Mesendoderm (in vitro differentiated cells): ENCODE data around the gene METTL4.
"Not testable (repeated sequence)": the region's sequence is repeated elsewhere in the genome, so short reads cannot be mapped to it uniquely, and the experiment has no call there.

Source experiments
- DNase-seq: peaks from one replicate; pipeline ENCODE4 v3.0.0; 2013
- H2AK5ac ChIP-seq: 2 replicates; pipeline ENCODE4 v1.6.1; 2013; ENCODE audit warnings: low read length, inconsistent platforms
- H2BK120ac ChIP-seq: 2 replicates; pipeline ENCODE4 v1.6.1; 2013; ENCODE audit warnings: low read depth, mild to moderate bottlenecking, low read length, moderate library complexity, mixed read lengths
- H2BK15ac ChIP-seq: replicated peaks from 2 replicates; pipeline ENCODE4 v1.6.1; 2013; ENCODE audit warnings: low read depth, mild to moderate bottlenecking, moderate library complexity
- H2BK5ac ChIP-seq: 2 replicates; pipeline ENCODE4 v1.6.1; 2013; ENCODE audit warnings: low read length, inconsistent platforms
- H3K18ac ChIP-seq: 2 replicates; pipeline ENCODE4 v1.6.1; 2013; ENCODE audit warnings: mild to moderate bottlenecking, low read length, mixed read lengths
- H3K23ac ChIP-seq: one replicate; pipeline ENCODE4 v1.6.1; 2013; ENCODE audit warnings: low read length
- H3K27ac ChIP-seq: 2 replicates; pipeline ENCODE4 v1.5.1; 2013; ENCODE audit warnings: low read depth, mild to moderate bottlenecking, inconsistent platforms, low read length, moderate library complexity
- H3K27me3 ChIP-seq: 2 replicates; pipeline ENCODE4 v1.6.1; 2013; ENCODE audit warnings: low read length, control low read depth, mild to moderate bottlenecking, inconsistent platforms; ENCODE audit not compliant: insufficient read depth, poor library complexity
- H3K36me3 ChIP-seq: 2 replicates; pipeline ENCODE4 v1.6.1; 2013; ENCODE audit warnings: low read length, inconsistent platforms; ENCODE audit not compliant: control insufficient read depth, insufficient read depth
- H3K4ac ChIP-seq: one replicate; pipeline ENCODE4 v1.6.1; 2013; ENCODE audit warnings: low read depth, mild to moderate bottlenecking, low read length, moderate library complexity
- H3K4me1 ChIP-seq: 2 replicates; pipeline ENCODE4 v1.6.1; 2013; ENCODE audit warnings: low read depth, low read length, inconsistent platforms; ENCODE audit not compliant: control insufficient read depth
- H3K4me2 ChIP-seq: 2 replicates; pipeline ENCODE4 v1.6.1; 2013; ENCODE audit warnings: low read length
- H3K4me3 ChIP-seq: 2 replicates; pipeline ENCODE4 v1.5.1; 2013; ENCODE audit warnings: mild to moderate bottlenecking, low read length
- H3K56ac ChIP-seq: one replicate; pipeline ENCODE4 v1.6.1; 2013; ENCODE audit warnings: low read length
- H3K79me1 ChIP-seq: 2 replicates; pipeline ENCODE4 v1.6.1; 2013; ENCODE audit warnings: low read length, inconsistent platforms
- H3K79me2 ChIP-seq: 2 replicates; pipeline ENCODE4 v1.6.1; 2013; ENCODE audit warnings: mild to moderate bottlenecking, low read length; ENCODE audit not compliant: control insufficient read depth, insufficient read depth
- H3K9ac ChIP-seq: 2 replicates; pipeline ENCODE4 v1.6.1; 2013; ENCODE audit warnings: low read length, inconsistent platforms
- H4K5ac ChIP-seq: one replicate; pipeline ENCODE4 v1.6.1; 2013; ENCODE audit warnings: low read length
- H4K8ac ChIP-seq: one replicate; pipeline ENCODE4 v1.6.1; 2013; ENCODE audit warnings: low read depth, mild to moderate bottlenecking, control low read depth, low read length, moderate library complexity
- WGBS: extraction: QIAGEN DNeasy Blood & Tissue Kit; methylation state at CpG from one replicate; pipeline ENCODE4 v1.1.7; 2013; ENCODE audit warnings: low lambda C conversion rate, missing lambda C conversion rate; ENCODE audit not compliant: insufficient coverage; ENCODE audit errors: extremely low coverage; 5-methylcytosine and 5-hydroxymethylcytosine counted together

Gene METTL4

GRCh38 chr18:2529154-2529553 is 42.2 kb downstream of the METTL4 start:
- WGBS: 100% methylated on average over 2 of the region's 7 CpGs
- H3K9ac ChIP-seq: no peak overlapping the region
- no peaks in the 10 kb centered on the region for H3K36me3 ChIP-seq
- peak; percentile 83 for DNase-seq
- H3K27me3 ChIP-seq: no peaks in the 10 kb centered on the region
- H4K8ac ChIP-seq: no peak overlapping the region
- H3K79me2 ChIP-seq: no peaks in the 10 kb centered on the region
- no peak overlapping the region for H3K4me3 ChIP-seq
- no peak overlapping the region for H3K56ac ChIP-seq
- H3K4me2 ChIP-seq: no peak overlapping the region
- no peak overlapping the region for H3K23ac ChIP-seq
- H3K18ac ChIP-seq: no peak overlapping the region
- no peaks in the 10 kb centered on the region for H3K79me1 ChIP-seq
- H3K27ac ChIP-seq: no peak overlapping the region
- H2BK15ac ChIP-seq: no peak overlapping the region
- no peak overlapping the region for H4K5ac ChIP-seq
- no peak overlapping the region for H2AK5ac ChIP-seq
- H2BK120ac ChIP-seq: no peak overlapping the region
- no peak overlapping the region for H2BK5ac ChIP-seq
- no peaks in the 10 kb centered on the region for H3K4me1 ChIP-seq
- H3K4ac ChIP-seq: no peak overlapping the region

DNA sequence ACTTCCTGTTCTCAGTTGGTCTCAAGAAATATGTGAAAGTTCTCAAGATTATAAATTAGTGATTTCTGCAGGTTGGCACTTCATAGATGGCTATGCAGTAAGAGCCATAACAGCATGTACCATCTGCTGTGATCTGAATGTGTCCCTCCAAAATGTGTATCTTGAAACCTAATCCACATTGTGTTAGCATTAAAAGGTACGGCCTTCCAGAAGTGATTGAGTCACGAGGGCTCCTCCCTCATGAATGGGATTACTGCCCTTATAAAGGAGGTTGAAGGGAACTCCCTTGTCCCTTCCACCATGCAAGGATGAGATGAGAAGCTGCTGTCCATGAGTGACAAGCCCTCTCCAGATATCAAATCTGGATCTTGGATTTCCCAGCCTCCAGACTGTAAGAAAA is 45.0 kb downstream of the METTL4 start:
- Histone ChIP-seq H3K9ac (no peak overlapping the region), H3K23ac (no peak overlapping the region), H3K27me3 (no peaks in the 10 kb centered on the region), H3K4ac (peak overlapping the region; percentile 36), H3K4me1 (no peaks in the 10 kb centered on the region), H3K79me2 (no peaks in the 10 kb centered on the region), H2AK5ac (no peak overlapping the region), H3K27ac (no peak overlapping the region), H3K56ac (no peak overlapping the region), H3K36me3 (no peaks in the 10 kb centered on the region), H2BK15ac (no peak overlapping the region), H3K79me1 (no peaks in the 10 kb centered on the region), H3K4me2 (no peak overlapping the region), H3K4me3 (no peak overlapping the region), H3K18ac (no peak overlapping the region), H2BK5ac (no peak overlapping the region), H2BK120ac (no peak overlapping the region), H4K8ac (no peak overlapping the region), H4K5ac (no peak overlapping the region)
- DNase-seq: no peak
- WGBS: no CpG with 5 or more reads among the region's 2 CpGs

- H3K18ac ChIP-seq, H3K27me3 ChIP-seq, H3K23ac ChIP-seq, H3K4me3 ChIP-seq, H2BK15ac ChIP-seq, H3K27ac ChIP-seq, H3K56ac ChIP-seq, H3K9ac ChIP-seq, H2AK5ac ChIP-seq, H3K4ac ChIP-seq, H3K4me1 ChIP-seq, H3K36me3 ChIP-seq, H2BK5ac ChIP-seq, H3K4me2 ChIP-seq, H3K79me2 ChIP-seq, H2BK120ac ChIP-seq, H4K5ac ChIP-seq, H3K79me1 ChIP-seq, H4K8ac ChIP-seq: not testable (repeated sequence)
- WGBS: no CpG with 5 or more reads among the region's 2 CpGs
- peak; percentile 80 for DNase-seq
Measured at GRCh38 chr18:2524794-2525198, 46.5 kb downstream of the METTL4 start.

GRCh38 chr18:2522112-2522511 is 49.2 kb downstream of the METTL4 start:
- H3K23ac ChIP-seq: no peak overlapping the region
- H3K9ac ChIP-seq: no peak overlapping the region
- no peak overlapping the region for H2AK5ac ChIP-seq
- no peak overlapping the region for H3K27ac ChIP-seq
- H4K5ac ChIP-seq: no peak overlapping the region
- H3K4me1 ChIP-seq: no peaks in the 10 kb centered on the region
- no peaks in the 10 kb centered on the region for H3K79me1 ChIP-seq
- no peak overlapping the region for H3K4ac ChIP-seq
- DNase-seq: no peak
- no peak overlapping the region for H3K56ac ChIP-seq
- no peak overlapping the region for H2BK5ac ChIP-seq
- no peak overlapping the region for H3K18ac ChIP-seq
- no peaks in the 10 kb centered on the region for H3K79me2 ChIP-seq
- peak overlapping the region; percentile 74 for H2BK120ac ChIP-seq
- no peak overlapping the region for H2BK15ac ChIP-seq
- H3K36me3 ChIP-seq: no peaks in the 10 kb centered on the region
- no peak overlapping the region for H3K4me2 ChIP-seq
- H3K4me3 ChIP-seq: no peak overlapping the region
- no peaks in the 10 kb centered on the region for H3K27me3 ChIP-seq
- no CpG with 5 or more reads among the region's 4 CpGs for WGBS
- no peak overlapping the region for H4K8ac ChIP-seq

DNA sequence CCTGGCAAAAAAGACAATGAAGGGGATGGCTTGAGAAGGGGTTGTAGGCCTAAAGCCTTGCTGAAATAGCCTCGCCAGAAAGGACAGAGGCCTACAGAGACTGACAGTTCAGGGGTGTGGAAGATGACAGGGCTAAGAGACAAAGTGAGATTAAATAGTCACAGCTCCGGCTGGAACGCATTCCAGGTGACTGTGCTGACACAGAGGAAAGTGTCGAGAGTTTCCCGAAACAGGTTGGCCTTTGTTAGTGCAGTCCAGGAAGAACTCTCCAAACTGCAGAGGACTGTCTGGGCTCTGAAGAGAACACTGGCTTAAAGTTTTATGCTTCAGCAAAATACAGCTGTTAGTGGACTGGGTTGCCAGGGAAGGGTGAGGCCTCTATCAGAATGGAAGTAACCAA is 52.8 kb downstream of the METTL4 start:
- no peaks in the 10 kb centered on the region for H3K79me1 ChIP-seq
- DNase-seq: peak; percentile 4
- H3K4me1 ChIP-seq: no peaks in the 10 kb centered on the region
- H4K8ac ChIP-seq: no peak overlapping the region
- no peak overlapping the region for H2BK120ac ChIP-seq
- H4K5ac ChIP-seq: no peak overlapping the region
- H3K4me3 ChIP-seq: no peak overlapping the region
- H2BK15ac ChIP-seq: no peak overlapping the region
- no CpG with 5 or more reads among the region's 5 CpGs for WGBS
- H2AK5ac ChIP-seq: no peak overlapping the region
- H3K27me3 ChIP-seq: no peaks in the 10 kb centered on the region
- no peaks in the 10 kb centered on the region for H3K36me3 ChIP-seq
- H2BK5ac ChIP-seq: no peak overlapping the region
- H3K4ac ChIP-seq: no peak overlapping the region
- H3K23ac ChIP-seq: no peak overlapping the region
- peak overlapping the region; percentile 18 for H3K56ac ChIP-seq
- H3K9ac ChIP-seq: no peak overlapping the region
- H3K79me2 ChIP-seq: no peaks in the 10 kb centered on the region
- H3K4me2 ChIP-seq: no peak overlapping the region
- H3K18ac ChIP-seq: no peak overlapping the region
- no peak overlapping the region for H3K27ac ChIP-seq

GRCh38 chr18:2515908-2516625 is 55.2 kb downstream of the METTL4 start:
- no CpG with 5 or more reads among the region's 5 CpGs for WGBS
- Histone ChIP-seq H3K36me3 (no peaks in the 10 kb centered on the region), H3K4me1 (no peaks in the 10 kb centered on the region), H3K23ac (no peak overlapping the region), H2BK15ac (no peak overlapping the region), H2BK120ac (no peak overlapping the region), H3K18ac (no peak overlapping the region), H3K79me1 (no peaks in the 10 kb centered on the region), H3K56ac (no peak overlapping the region), H4K8ac (no peak overlapping the region), H3K4me2 (no peak overlapping the region), H3K27me3 (no peaks in the 10 kb centered on the region), H3K9ac (no peak overlapping the region), H3K4ac (no peak overlapping the region), H4K5ac (no peak overlapping the region), H3K27ac (no peak overlapping the region), H2BK5ac (no peak overlapping the region), H3K79me2 (no peaks in the 10 kb centered on the region), H2AK5ac (no peak overlapping the region), H3K4me3 (no peak overlapping the region)
- DNase-seq: peak; percentile 8
